ENCODE results near the gene MYPOP.

DNA sequence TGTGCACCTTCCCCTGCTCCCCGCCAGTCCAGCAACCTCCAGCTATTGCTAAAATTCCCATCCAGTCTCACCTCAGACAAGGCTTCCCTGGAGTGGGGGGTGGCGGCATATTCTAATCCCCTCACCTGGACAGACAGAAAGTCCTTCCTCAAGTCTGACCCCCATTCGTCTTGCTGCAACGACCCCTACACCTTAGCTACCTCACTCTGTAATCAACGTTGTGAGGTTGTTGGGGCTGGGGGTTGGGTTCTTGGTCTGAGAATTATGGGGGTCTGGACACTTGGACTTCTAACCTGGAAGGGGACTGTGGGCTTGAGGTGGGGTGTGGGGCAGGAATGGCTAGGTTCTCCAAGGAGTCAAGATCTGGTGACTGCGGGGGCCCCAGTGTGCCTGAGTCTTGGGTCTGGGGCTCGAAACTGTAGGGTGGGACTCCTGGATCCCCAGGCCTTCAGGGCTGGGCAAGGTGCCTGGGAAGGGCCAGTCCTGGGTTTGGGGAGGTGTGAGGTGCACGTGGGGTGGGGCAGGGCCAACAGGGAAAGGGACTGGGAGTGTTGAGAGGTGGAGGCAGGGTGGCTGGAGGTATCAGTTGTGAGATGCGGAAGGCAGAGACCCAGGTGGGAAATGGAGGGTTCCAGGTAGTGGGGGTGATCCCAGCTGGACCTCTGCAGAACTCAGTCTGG, 37.0 kb downstream of the MYPOP start:
- no peak for TF ChIP-seq POLR2A (IDR thresholded peaks at IDR 0.05)
- TF ChIP-seq, protein P1, sequence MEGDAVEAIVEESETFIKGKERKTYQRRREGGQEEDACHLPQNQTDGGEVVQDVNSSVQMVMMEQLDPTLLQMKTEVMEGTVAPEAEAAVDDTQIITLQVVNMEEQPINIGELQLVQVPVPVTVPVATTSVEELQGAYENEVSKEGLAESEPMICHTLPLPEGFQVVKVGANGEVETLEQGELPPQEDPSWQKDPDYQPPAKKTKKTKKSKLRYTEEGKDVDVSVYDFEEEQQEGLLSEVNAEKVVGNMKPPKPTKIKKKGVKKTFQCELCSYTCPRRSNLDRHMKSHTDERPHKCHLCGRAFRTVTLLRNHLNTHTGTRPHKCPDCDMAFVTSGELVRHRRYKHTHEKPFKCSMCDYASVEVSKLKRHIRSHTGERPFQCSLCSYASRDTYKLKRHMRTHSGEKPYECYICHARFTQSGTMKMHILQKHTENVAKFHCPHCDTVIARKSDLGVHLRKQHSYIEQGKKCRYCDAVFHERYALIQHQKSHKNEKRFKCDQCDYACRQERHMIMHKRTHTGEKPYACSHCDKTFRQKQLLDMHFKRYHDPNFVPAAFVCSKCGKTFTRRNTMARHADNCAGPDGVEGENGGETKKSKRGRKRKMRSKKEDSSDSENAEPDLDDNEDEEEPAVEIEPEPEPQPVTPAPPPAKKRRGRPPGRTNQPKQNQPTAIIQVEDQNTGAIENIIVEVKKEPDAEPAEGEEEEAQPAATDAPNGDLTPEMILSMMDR (IDR thresholded peaks at IDR 0.05): no peak

Measured in heart left ventricle (tissue), 13 donors.